HepG2 (cell line): ENCODE measurements around the gene SRRT. TPM values are rescaled to one million over a fixed set of nuclear protein-coding genes. Genes with fewer than 3 reads are reported as not detected.

Source experiments
- ARID4A ChIP-seq: sonication (generic); formaldehyde crosslinking; IDR thresholded peaks from 2 replicates; pipeline ENCODE4 v1.5.0; 2020; ENCODE audit warnings: mild to moderate bottlenecking, missing genetic modification reagents, borderline replicate concordance
- ATF7 ChIP-seq, 2 experiments: fragments of 450-650 bp in 1 of 2; sonication (generic) in 1 of 2; formaldehyde crosslinking in 1 of 2; IDR thresholded peaks; 2 replicates each; pipeline versions ENCODE4 v1.4.0 to v1.6.1; 2016 to 2020; ENCODE audit warnings: antibody characterized with exemption in 1 of 2, mild to moderate bottlenecking in 1 of 2, missing genetic modification reagents in 1 of 2
- E2F2 ChIP-seq: sonication (generic); formaldehyde crosslinking; IDR thresholded peaks from 2 replicates; pipeline ENCODE4 v1.4.0; 2020; ENCODE audit warnings: missing genetic modification reagents, borderline replicate concordance
- ISX ChIP-seq: sonication (generic); formaldehyde crosslinking; conservative IDR thresholded peaks from 2 replicates; pipeline ENCODE4 v1.5.0; 2020; ENCODE audit warnings: missing genetic modification reagents
- NCOR1 ChIP-seq: fragments of 200-600 bp; sonication (generic); IDR thresholded peaks from 2 replicates; pipeline ENCODE4 v1.7.0; 2017; ENCODE audit warnings: antibody characterized with exemption, low read length, borderline replicate concordance
- NR2F6 ChIP-seq, 2 experiments: IDR thresholded peaks; 2 replicates each; pipeline ENCODE4 v1.6.1; 2016; ENCODE audit warnings: antibody characterized with exemption in 1 of 2, mild to moderate bottlenecking in 1 of 2
- PRPF4 ChIP-seq: fragments of 200-400 bp; formaldehyde crosslinking; IDR thresholded peaks from 2 replicates; pipeline ENCODE4 v1.6.1; 2016; ENCODE audit warnings: low read length, low read depth; ENCODE audit not compliant: poor library complexity, severe bottlenecking
- TAF15 ChIP-seq: fragments of 200-400 bp; formaldehyde crosslinking; IDR thresholded peaks from one replicate; pipeline ENCODE4 v1.6.1; 2018; ENCODE audit warnings: mild to moderate bottlenecking, low read depth, low read length; ENCODE audit not compliant: poor library complexity, severe bottlenecking
- TEAD3 ChIP-seq: optimal IDR thresholded peaks from 2 replicates; pipeline ENCODE3; 2016; ENCODE audit warnings: borderline replicate concordance
- TFE3 ChIP-seq: IDR thresholded peaks from 2 replicates; pipeline ENCODE4 v1.6.1; 2016
- WIZ ChIP-seq: sonication (generic); formaldehyde crosslinking; IDR thresholded peaks from 2 replicates; pipeline ENCODE4 v1.5.1; 2020; ENCODE audit warnings: mild to moderate bottlenecking, missing genetic modification reagents
- ZNF138 ChIP-seq: sonication (generic); formaldehyde crosslinking; IDR thresholded peaks from 2 replicates; pipeline ENCODE4 v1.5.0; 2020; ENCODE audit warnings: mild to moderate bottlenecking, low read depth, missing genetic modification reagents
- ZNF143 ChIP-seq: sonication (generic); formaldehyde crosslinking; IDR thresholded peaks from 2 replicates; pipeline ENCODE4 v1.4.0; 2020; ENCODE audit warnings: missing genetic modification reagents
- ZNF276 ChIP-seq: sonication (generic); formaldehyde crosslinking; IDR thresholded peaks from 2 replicates; pipeline ENCODE4 v1.4.0; 2020; ENCODE audit warnings: mild to moderate bottlenecking, low read depth, missing genetic modification reagents
- ZNF772 ChIP-seq: sonication (generic); formaldehyde crosslinking; IDR thresholded peaks from 2 replicates; pipeline ENCODE4 v1.5.0; 2020; ENCODE audit warnings: mild to moderate bottlenecking, missing genetic modification reagents
- polyA plus RNA-seq, 8 experiments: library from polyadenylated mRNA; depleted of rRNA in 3 of 8; stranded (reverse) in 7 of 8; unstranded in 1 of 8; fragments of >200 nt; fragmentation: Illumina TruSeq in 4 of 8; extraction: Trizol in 4 of 8; gene quantifications; 2 replicates each; pipeline versions ENCODE4 v1.2.1 to v1.2.3, GENCODE V29; 2011 to 2016; ENCODE audit warnings: low read depth in 4 of 8, missing spikeins in 1 of 8, mixed read lengths in 1 of 8; ENCODE audit not compliant: insufficient read depth in 1 of 8
- total RNA-seq, 5 experiments: library from RNA; depleted of rRNA; stranded (reverse); fragments of >200 nt; fragmentation: Illumina TruSeq; extraction: Trizol; gene quantifications; 2 replicates each; pipeline ENCODE4 v1.2.3, GENCODE V29; 2016; ENCODE audit warnings: low read depth in 1 of 5
- TF ChIP-seq, protein P1 (sequence below): sonication (generic); formaldehyde crosslinking; IDR thresholded peaks from 2 replicates; pipeline ENCODE4 v1.4.0; 2020; ENCODE audit warnings: mild to moderate bottlenecking, missing genetic modification reagents, borderline replicate concordance

SRRT gene
- total and polyA plus RNA-seq, 2 of the 13 experiments (the other 11 are each of a cell fraction or from before 2014, with no cell fraction given): 26.2 to 106 TPM

GRCh38 chr7:100874577-100875355 lies at the start of gene SRRT (continued):
- TF ChIP-seq, protein P1, sequence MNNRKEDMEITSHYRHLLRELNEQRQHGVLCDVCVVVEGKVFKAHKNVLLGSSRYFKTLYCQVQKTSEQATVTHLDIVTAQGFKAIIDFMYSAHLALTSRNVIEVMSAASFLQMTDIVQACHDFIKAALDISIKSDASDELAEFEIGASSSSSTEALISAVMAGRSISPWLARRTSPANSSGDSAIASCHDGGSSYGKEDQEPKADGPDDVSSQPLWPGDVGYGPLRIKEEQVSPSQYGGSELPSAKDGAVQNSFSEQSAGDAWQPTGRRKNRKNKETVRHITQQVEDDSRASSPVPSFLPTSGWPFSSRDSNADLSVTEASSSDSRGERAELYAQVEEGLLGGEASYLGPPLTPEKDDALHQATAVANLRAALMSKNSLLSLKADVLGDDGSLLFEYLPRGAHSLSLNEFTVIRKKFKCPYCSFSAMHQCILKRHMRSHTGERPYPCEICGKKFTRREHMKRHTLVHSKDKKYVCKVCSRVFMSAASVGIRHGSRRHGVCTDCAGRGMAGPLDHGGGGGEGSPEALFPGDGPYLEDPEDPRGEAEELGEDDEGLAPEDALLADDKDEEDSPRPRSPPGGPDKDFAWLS (CRISPR knock-in tag): peak; percentile 74
- TF ChIP-seq ZNF138 (CRISPR knock-in tag): peak; percentile 36; the same call in 1 of the 2 replicates
- 0 out of 2 replicates have a peak, but pooled peaks have one; percentile 25 for TF ChIP-seq TFE3 (CRISPR knock-in tag)
- TF ChIP-seq NR2F6 (IDR thresholded peaks at IDR 0.05): peak; percentile 14; the same call in 1 of the 2 replicates
- peak; percentile 70 for TF ChIP-seq NR2F6 (CRISPR knock-in tag; IDR thresholded peaks at IDR 0.05)
- TF ChIP-seq ZNF276: peak; percentile 71
- no peak for TF ChIP-seq NCOR1
- TF ChIP-seq ARID4A: peak; percentile 90
- TF ChIP-seq ZNF143 (CRISPR knock-in tag): peak; percentile 92
- TF ChIP-seq TEAD3: peak; percentile 75
- no peak for TF ChIP-seq ATF7 (IDR thresholded peaks at IDR 0.05)
- TF ChIP-seq ATF7 (CRISPR knock-in tag; IDR thresholded peaks at IDR 0.05): peak; percentile 25; the same call in 1 of the 2 replicates
- peak; percentile 75; the same call in 1 of the 2 replicates for TF ChIP-seq WIZ
- no peak for TF ChIP-seq TAF15
- TF ChIP-seq PRPF4: no peak
- TF ChIP-seq E2F2: peak; percentile 25; the same call in 1 of the 2 replicates
- TF ChIP-seq ISX (CRISPR knock-in tag): 0 out of 2 replicates have a peak, but pooled peaks have one; percentile 14
- peak; percentile 47; the same call in 1 of the 2 replicates for TF ChIP-seq ZNF772 (CRISPR knock-in tag)
